OCI-LY1 (cell line): ENCODE measurements around the gene WNT8A.

Experiments
- H2AFZ ChIP-seq: fragments of 200-600 bp; sonication (generic), shearing (Covaris generic); 2 replicates; pipeline ENCODE4 v1.6.0; 2014; ENCODE audit warnings: antibody characterized with exemption, mild to moderate bottlenecking, low read length
- H3F3A ChIP-seq: fragments of 200-600 bp; sonication (generic), shearing (Covaris generic); 2 replicates; pipeline ENCODE4 v1.6.0; 2014; ENCODE audit warnings: mild to moderate bottlenecking, antibody characterized with exemption, low read length, moderate library complexity; ENCODE audit not compliant: insufficient read depth
- H3K27ac ChIP-seq: fragments of 200-600 bp; sonication (generic); 2 replicates; pipeline ENCODE4 v1.5.1; 2014; ENCODE audit warnings: low read length, mixed run types, mild to moderate bottlenecking, low read depth; ENCODE audit not compliant: poor library complexity, severe bottlenecking
- H3K27me3 ChIP-seq: fragments of 200-600 bp; sonication (generic); 2 replicates; pipeline ENCODE4 v1.6.0; 2014; ENCODE audit warnings: antibody characterized with exemption, mild to moderate bottlenecking, low read length, moderate library complexity; ENCODE audit not compliant: insufficient read depth
- H3K36me3 ChIP-seq: fragments of 200-600 bp; sonication (generic); 2 replicates; pipeline ENCODE4 v1.6.1; 2014; ENCODE audit warnings: mild to moderate bottlenecking, antibody characterized with exemption, low read length, moderate library complexity, mixed read lengths; ENCODE audit not compliant: insufficient read depth
- H3K4me1 ChIP-seq: fragments of 200-600 bp; sonication (generic); 2 replicates; pipeline ENCODE4 v1.5.1; 2014; ENCODE audit warnings: mild to moderate bottlenecking, low read length, moderate library complexity; ENCODE audit not compliant: insufficient read depth, severe bottlenecking
- H3K4me2 ChIP-seq: fragments of 200-600 bp; sonication (generic), shearing (Covaris generic); 2 replicates; pipeline ENCODE4 v1.6.1; 2014; ENCODE audit warnings: low read length
- H3K4me3 ChIP-seq: fragments of 200-600 bp; sonication (generic); 2 replicates; pipeline ENCODE4 v1.5.1; 2014; ENCODE audit warnings: low read length, low read depth, mild to moderate bottlenecking, mixed read lengths; ENCODE audit not compliant: poor library complexity, severe bottlenecking
- H3K79me2 ChIP-seq: fragments of 200-600 bp; shearing (Covaris generic); 2 replicates; pipeline ENCODE4 v1.6.1; 2016; ENCODE audit warnings: mixed run types, low read length, mixed read lengths; ENCODE audit not compliant: insufficient read depth
- H3K9ac ChIP-seq: fragments of 200-600 bp; sonication (generic), shearing (Covaris generic); 2 replicates; pipeline ENCODE4 v1.6.1; 2014; ENCODE audit warnings: mild to moderate bottlenecking, low read length, mixed read lengths
- H3K9me2 ChIP-seq: fragments of 200-600 bp; sonication (generic), shearing (Covaris generic); 2 replicates; pipeline ENCODE4 v1.6.1; 2014; ENCODE audit warnings: low read depth, mild to moderate bottlenecking, low read length, mixed read lengths
- H3K9me3 ChIP-seq: fragments of 200-600 bp; shearing (Covaris generic); 2 replicates; pipeline ENCODE4 v1.6.1; 2014; ENCODE audit warnings: low read length, mixed read lengths
- H4K20me1 ChIP-seq: fragments of 200-600 bp; sonication (generic), shearing (Covaris generic); 2 replicates; pipeline ENCODE4 v1.6.0; 2016; ENCODE audit warnings: mild to moderate bottlenecking, low read length; ENCODE audit not compliant: insufficient read depth
- CTCF ChIP-seq: fragments of 200-600 bp; sonication (generic), shearing (Covaris generic); IDR thresholded peaks from 2 replicates; pipeline ENCODE4 v1.5.1; 2017; ENCODE audit warnings: mild to moderate bottlenecking, antibody characterized with exemption, low read length, moderate library complexity, mixed read lengths
- EZH2 ChIP-seq: fragments of 200-600 bp; sonication (generic), shearing (Covaris generic); IDR thresholded peaks from 2 replicates; pipeline ENCODE4 v1.8.0; 2017; ENCODE audit warnings: borderline replicate concordance, mixed run types, mild to moderate bottlenecking, antibody characterized with exemption, low read length, moderate library complexity, mixed read lengths

Gene WNT8A

GRCh38 chr5:138128334-138128733 lies 44.5 kb downstream of the WNT8A start:
- Histone ChIP-seq H3K36me3 (no peaks in the 10 kb centered on the region), H3K9me3 (no peaks in the 10 kb centered on the region), H3K9ac (no peak overlapping the region), H3K4me2 (no peak overlapping the region), H3K4me3 (no peak overlapping the region), H3K9me2 (no peaks in the 10 kb centered on the region), H3F3A (no peaks in the 10 kb centered on the region), H3K4me1 (peaks cover 9% of the 10 kb centered on the region), H3K27ac (no peak overlapping the region), H2AFZ (no peak overlapping the region), H4K20me1 (no peaks in the 10 kb centered on the region), H3K27me3 (no peaks in the 10 kb centered on the region), H3K79me2 (no peaks in the 10 kb centered on the region)
- TF ChIP-seq EZH2: no peak
- TF ChIP-seq CTCF: no peak

DNA sequence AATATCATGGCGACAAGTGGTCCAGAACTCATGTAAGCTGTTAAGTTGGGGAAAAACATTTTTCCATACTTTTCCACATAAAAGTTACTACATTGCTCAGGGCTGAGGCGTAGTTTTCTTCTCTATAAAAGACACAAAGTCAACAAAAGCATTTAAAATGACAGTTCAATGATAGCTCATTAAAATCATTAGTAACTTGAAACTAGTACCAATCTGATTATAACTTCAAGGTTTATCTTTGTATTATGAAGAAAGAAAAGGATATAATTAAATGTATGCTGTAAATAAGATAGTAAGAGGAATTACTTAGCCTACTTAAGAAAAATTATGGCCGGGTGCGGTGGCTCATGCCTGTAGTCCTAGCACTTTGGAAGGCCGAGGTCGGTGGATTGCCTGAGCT lies 45.5 kb downstream of the WNT8A start:
- H3F3A ChIP-seq: no peaks in the 10 kb centered on the region
- no peaks in the 10 kb centered on the region for H3K27me3 ChIP-seq
- no peak overlapping the region for H2AFZ ChIP-seq
- H3K9me3 ChIP-seq: no peaks in the 10 kb centered on the region
- peaks cover 9% of the 10 kb centered on the region for H3K4me1 ChIP-seq
- H3K4me2 ChIP-seq: no peak overlapping the region
- no peak overlapping the region for H3K4me3 ChIP-seq
- no peaks in the 10 kb centered on the region for H3K36me3 ChIP-seq
- H3K9ac ChIP-seq: no peak overlapping the region
- no peak for TF ChIP-seq EZH2
- TF ChIP-seq CTCF: no peak
- no peak overlapping the region for H3K27ac ChIP-seq
- H3K9me2 ChIP-seq: no peaks in the 10 kb centered on the region
- no peaks in the 10 kb centered on the region for H4K20me1 ChIP-seq
- H3K79me2 ChIP-seq: no peaks in the 10 kb centered on the region

GRCh38 chr5:138132543-138132942 lies 48.7 kb downstream of the WNT8A start:
- no peak overlapping the region for H3K27ac ChIP-seq
- H3K9ac ChIP-seq: no peak overlapping the region
- H2AFZ ChIP-seq: no peak overlapping the region
- H3K4me3 ChIP-seq: peak overlapping the region; percentile 51
- no peak for TF ChIP-seq EZH2
- no peak for TF ChIP-seq CTCF
- H3F3A ChIP-seq: no peaks in the 10 kb centered on the region
- no peaks in the 10 kb centered on the region for H4K20me1 ChIP-seq
- peaks cover 9% of the 10 kb centered on the region for H3K4me1 ChIP-seq
- H3K9me3 ChIP-seq: no peaks in the 10 kb centered on the region
- no peaks in the 10 kb centered on the region for H3K79me2 ChIP-seq
- H3K27me3 ChIP-seq: no peaks in the 10 kb centered on the region
- H3K4me2 ChIP-seq: peak overlapping the region; percentile 75
- no peaks in the 10 kb centered on the region for H3K9me2 ChIP-seq
- H3K36me3 ChIP-seq: no peaks in the 10 kb centered on the region
